HepG2 (cell line): ENCODE results near the gene SAPCD1. TPM values are rescaled to one million over a fixed set of nuclear protein-coding genes. Genes with fewer than 3 reads are reported as not detected.

Experiments
- IRX3 ChIP-seq: sonication (generic); formaldehyde crosslinking; IDR thresholded peaks from 2 replicates; pipeline ENCODE4 v1.8.1; 2023; ENCODE audit warnings: mild to moderate bottlenecking, low read depth, missing genetic modification reagents, borderline replicate concordance
- MAZ ChIP-seq, 2 experiments: sonication (generic) in 1 of 2; formaldehyde crosslinking in 1 of 2; IDR thresholded peaks; 2 replicates each; pipeline versions ENCODE4 v1.5.0 to v1.6.1; 2012 to 2020; ENCODE audit warnings: low read depth in 2 of 2, mild to moderate bottlenecking in 2 of 2, borderline replicate concordance in 1 of 2, improper control_type of control experiment in 1 of 2, low read length in 1 of 2, missing genetic modification reagents in 1 of 2, moderate library complexity in 1 of 2
- MLXIP ChIP-seq: sonication (generic); formaldehyde crosslinking; IDR thresholded peaks from 2 replicates; pipeline ENCODE4 v1.9.0; 2021; ENCODE audit warnings: missing genetic modification reagents, borderline replicate concordance
- NFAT5 ChIP-seq: sonication (generic); formaldehyde crosslinking; IDR thresholded peaks from 2 replicates; pipeline ENCODE4 v1.4.0; 2020; ENCODE audit warnings: missing genetic modification reagents
- NR1H2 ChIP-seq: sonication (generic); formaldehyde crosslinking; IDR thresholded peaks from 2 replicates; pipeline ENCODE4 v1.8.1; 2022; ENCODE audit warnings: low read depth, missing genetic modification reagents, borderline replicate concordance
- RAD21 ChIP-seq: fragments of 450-650 bp; formaldehyde crosslinking; IDR thresholded peaks from 2 replicates; pipeline ENCODE4 v1.5.0; 2020; ENCODE audit warnings: mild to moderate bottlenecking
- RXRB ChIP-seq: IDR thresholded peaks from 2 replicates; pipeline ENCODE4 v1.6.1; 2016; ENCODE audit warnings: borderline replicate concordance, missing genetic modification reagents, missing compliant biosample characterization
- SIN3A ChIP-seq: IDR thresholded peaks from 2 replicates; pipeline ENCODE4 v1.6.1; 2011; ENCODE audit warnings: low read depth, mild to moderate bottlenecking, control low read depth, low read length, borderline replicate concordance
- SNAI1 ChIP-seq: sonication (generic); formaldehyde crosslinking; IDR thresholded peaks from 2 replicates; pipeline ENCODE4 v1.5.0; 2020; ENCODE audit warnings: mild to moderate bottlenecking, missing genetic modification reagents, borderline replicate concordance
- SP4 ChIP-seq: sonication (generic); formaldehyde crosslinking; IDR thresholded peaks from 2 replicates; pipeline ENCODE4 v1.8.1; 2023; ENCODE audit warnings: mild to moderate bottlenecking, missing genetic modification reagents
- TAF15 ChIP-seq: fragments of 200-400 bp; formaldehyde crosslinking; IDR thresholded peaks from one replicate; pipeline ENCODE4 v1.6.1; 2018; ENCODE audit warnings: mild to moderate bottlenecking, low read depth, low read length; ENCODE audit not compliant: poor library complexity, severe bottlenecking
- TBL1XR1 ChIP-seq: fragments of 150-350 bp; IDR thresholded peaks from 2 replicates; pipeline ENCODE4 v1.6.1; 2014; ENCODE audit warnings: borderline replicate concordance, low read length; ENCODE audit not compliant: partially characterized antibody
- ZNF207 ChIP-seq: fragments of 450-650 bp; IDR thresholded peaks from 2 replicates; pipeline ENCODE4 v1.6.1; 2016; ENCODE audit warnings: antibody characterized with exemption, borderline replicate concordance
- ZNF354B ChIP-seq: sonication (generic); formaldehyde crosslinking; IDR thresholded peaks from 2 replicates; pipeline ENCODE4 v1.8.0; 2022; ENCODE audit warnings: mild to moderate bottlenecking, missing genetic modification reagents
- ZNF510 ChIP-seq: sonication (generic); formaldehyde crosslinking; IDR thresholded peaks from 2 replicates; pipeline ENCODE4 v1.4.0; 2020; ENCODE audit warnings: low read depth, mild to moderate bottlenecking, missing genetic modification reagents
- ZNF740 ChIP-seq: sonication (generic); formaldehyde crosslinking; IDR thresholded peaks from 2 replicates; pipeline ENCODE4 v1.4.0; 2020; ENCODE audit warnings: missing genetic modification reagents
- ZNF788 ChIP-seq: sonication (generic); formaldehyde crosslinking; IDR thresholded peaks from 2 replicates; pipeline ENCODE4 v1.5.0; 2020; ENCODE audit warnings: mild to moderate bottlenecking, missing genetic modification reagents, borderline replicate concordance
- polyA plus RNA-seq, 8 experiments: library from polyadenylated mRNA; depleted of rRNA in 3 of 8; stranded (reverse) in 7 of 8; unstranded in 1 of 8; fragments of >200 nt; fragmentation: Illumina TruSeq in 4 of 8; extraction: Trizol in 4 of 8; gene quantifications; 2 replicates each; pipeline versions ENCODE4 v1.2.1 to v1.2.3, GENCODE V29; 2011 to 2016; ENCODE audit warnings: low read depth in 4 of 8, missing spikeins in 1 of 8, mixed read lengths in 1 of 8; ENCODE audit not compliant: insufficient read depth in 1 of 8
- total RNA-seq, 5 experiments: library from RNA; depleted of rRNA; stranded (reverse); fragments of >200 nt; fragmentation: Illumina TruSeq; extraction: Trizol; gene quantifications; 2 replicates each; pipeline ENCODE4 v1.2.3, GENCODE V29; 2016; ENCODE audit warnings: low read depth in 1 of 5

SAPCD1 gene
- total and polyA plus RNA-seq, 2 of the 13 experiments (the other 11 are each of a cell fraction or from before 2014, with no cell fraction given), result 2.5 to 3.9 TPM

DNA sequence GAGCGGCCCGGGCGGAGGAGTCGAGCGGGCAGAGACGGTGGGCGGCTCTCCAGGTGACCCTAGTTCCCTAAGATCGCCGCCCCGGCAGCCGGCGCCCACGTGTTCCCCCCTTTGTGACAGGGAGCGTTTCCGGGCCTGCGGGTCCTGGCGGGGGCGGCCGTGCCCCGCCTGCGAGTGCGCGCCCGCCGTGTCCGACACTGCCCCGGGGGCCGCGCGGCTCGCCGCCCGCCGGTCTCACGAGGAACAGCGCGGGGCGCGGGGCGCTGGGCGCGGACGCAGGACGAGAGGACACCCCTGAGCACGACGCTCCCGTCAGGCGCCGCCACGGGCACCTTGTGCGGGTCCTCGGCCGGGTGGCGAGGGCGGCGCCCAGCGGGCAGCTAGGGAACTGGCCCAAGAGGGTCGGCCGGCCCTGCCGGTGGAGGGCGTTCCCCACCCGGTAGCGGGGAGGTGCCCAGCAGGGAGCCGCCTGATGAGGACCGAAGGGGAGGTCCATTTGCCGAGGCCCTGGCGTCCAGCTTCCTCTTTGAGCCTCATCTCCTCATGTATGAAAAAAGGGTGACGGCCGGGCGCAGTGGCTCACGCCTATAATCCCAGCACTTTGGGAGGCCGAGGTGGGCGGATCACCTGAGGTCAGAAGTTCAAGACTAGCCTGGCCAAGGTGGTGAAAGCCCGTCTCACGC lies 33.3 kb downstream of the SAPCD1 start, which contains the start of gene VARS1 (continued):
- TF ChIP-seq NFAT5 (0 out of 2 replicates have a peak, but pooled peaks have one; percentile 33), MAZ (IDR thresholded peaks at IDR 0.05; ENCODE audit: borderline replicate concordance, low read depth, low read length) (peak; percentile 85), MAZ (CRISPR knock-in tag; IDR thresholded peaks at IDR 0.05; ENCODE audit: low read depth) (peak; percentile 99), SIN3A (peak; percentile 89; the same call in 1 of the 2 replicates), SNAI1 (0 out of 2 replicates have a peak, but pooled peaks have one; percentile 18), ZNF207 (no peak), ZNF510 (CRISPR knock-in tag) (no peak; the same call in none of the 2 replicates), IRX3 (CRISPR knock-in tag) (no peak), TAF15 (peak; percentile 64), RXRB (CRISPR knock-in tag) (peak; percentile 29; the same call in 1 of the 2 replicates), NR1H2 (CRISPR knock-in tag) (peak; percentile 18; the same call in 1 of the 2 replicates), MLXIP (CRISPR knock-in tag) (no peak), RAD21 (CRISPR knock-in tag) (peak; percentile 97), ZNF354B (no peak), SP4 (CRISPR knock-in tag) (peak; percentile 90), TBL1XR1 (no peak), ZNF788 (CRISPR knock-in tag) (no peak; the same call in 1 of the 2 replicates), ZNF740 (CRISPR knock-in tag) (0 out of 2 replicates have a peak, but pooled peaks have one; percentile 43)
